ENCODE data around the gene WWOX.

GRCh38 chr16:79248351-79248750 lies 1148.9 kb downstream of the WWOX start:
- TF ChIP-seq CTCF (IDR thresholded peaks at IDR 0.05; ENCODE audit: insufficient read depth, low read depth, low read length) (no peak), EZH2 (IDR thresholded peaks at IDR 0.05; ENCODE audit: insufficient read depth, low read length) (no peak)
